Stimulated activated CD4-positive, alpha-beta T cell treated with anti-CD3 and anti-CD28 coated beads, Interleukin-1b, Interleukin-23, amount 100 ng/mL, for 1 hour (primary cell): Measurements from ENCODE around the gene UBE2C.

Source experiments
- DNase-seq, 2 donors: peaks; one replicate each; pipeline ENCODE4 v3.0.0-alpha.2; 2020; ENCODE audit warnings: low read depth in 2 of 2

UBE2C gene

DNA sequence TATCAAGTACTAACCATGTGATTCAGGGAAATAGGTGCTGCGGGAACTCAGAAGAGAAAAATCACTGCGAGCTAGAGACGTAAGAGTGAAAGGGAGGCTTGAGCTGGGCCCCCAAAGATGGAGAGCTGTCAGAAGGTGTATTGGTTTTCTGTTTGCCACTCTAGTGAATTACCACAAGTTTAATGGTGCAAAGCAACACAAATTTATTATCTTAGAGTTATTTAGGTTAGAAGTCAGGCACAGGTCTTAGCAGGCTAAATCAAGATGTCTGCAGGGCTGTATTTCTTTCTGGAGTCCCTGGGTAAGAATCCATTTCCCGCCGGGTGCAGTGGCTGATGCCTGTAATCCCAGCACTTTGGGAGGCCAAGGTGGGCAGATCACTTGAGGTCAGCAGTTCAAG is 47.5 kb downstream of the UBE2C start:
- no peak for DNase-seq

DNA sequence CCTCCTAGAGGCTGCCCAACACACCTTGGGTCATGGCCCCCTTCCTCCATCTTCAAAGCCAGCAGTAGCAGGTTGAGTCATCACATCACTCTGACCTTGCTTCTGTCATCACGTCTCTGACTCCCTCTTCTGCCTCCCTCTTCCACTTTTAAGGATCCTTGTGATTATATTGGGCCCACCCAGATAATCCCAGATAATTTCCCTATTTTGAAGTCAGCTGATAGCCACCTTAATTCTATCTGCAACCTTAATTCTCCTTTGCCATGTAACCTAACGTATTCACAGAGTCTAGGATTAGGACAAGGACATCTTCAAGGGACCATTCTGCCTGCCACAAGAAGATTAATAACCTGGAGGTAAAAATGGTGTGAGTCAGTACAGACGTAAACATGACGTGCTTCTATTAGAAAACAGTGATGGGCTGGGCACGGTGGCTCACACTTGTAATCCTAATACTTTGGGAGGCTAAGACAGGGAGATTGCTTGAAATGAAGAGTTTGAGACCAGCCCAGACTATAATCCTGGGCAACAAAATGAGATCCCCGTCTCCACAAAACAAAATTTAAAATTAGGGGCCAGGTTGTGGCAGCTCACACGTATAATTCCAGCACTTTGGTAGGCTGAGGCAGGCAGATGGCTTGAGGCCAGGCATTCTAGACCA is 48.2 kb downstream of the UBE2C start:
- no peak for DNase-seq

DNA sequence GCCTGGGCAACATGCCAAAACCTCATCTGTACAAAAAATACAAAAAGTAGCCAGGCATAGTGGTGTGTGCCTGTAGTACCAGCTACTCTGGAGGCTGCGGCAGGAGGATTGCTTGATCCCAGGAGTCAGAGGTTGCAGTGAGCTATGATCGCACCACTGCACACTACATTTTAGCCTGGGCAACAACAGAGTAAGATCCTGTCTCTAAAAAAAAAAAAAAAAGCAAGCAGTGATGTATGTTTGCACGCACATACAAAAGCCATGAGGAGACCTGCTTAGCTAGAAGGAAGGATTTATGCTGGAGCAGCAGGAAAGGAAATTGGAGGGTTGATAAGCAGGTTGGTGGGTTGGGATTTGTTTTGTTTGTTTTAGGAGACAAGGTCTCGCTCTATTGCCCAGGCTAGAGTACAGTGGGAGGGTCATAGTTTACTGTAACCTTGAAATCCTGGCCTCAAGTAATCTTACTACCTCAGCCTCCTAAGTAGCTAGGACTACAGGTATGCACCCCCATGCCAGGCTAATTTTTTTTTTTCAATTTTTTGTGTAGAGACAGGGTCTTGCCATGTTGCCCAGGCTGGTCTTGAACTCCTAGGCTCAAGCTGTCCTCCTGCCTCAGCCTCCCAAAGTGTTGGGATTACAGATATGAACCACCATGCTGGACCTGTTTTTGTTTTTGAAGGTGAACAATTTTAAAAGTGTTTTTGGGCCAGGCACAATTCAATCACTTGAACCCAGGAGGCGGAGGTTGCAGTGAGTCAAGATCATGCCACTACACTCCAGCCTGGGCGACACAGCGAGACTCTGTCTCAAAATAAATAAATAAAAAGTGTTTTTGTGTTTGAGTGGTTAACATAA is 49.0 kb downstream of the UBE2C start:
- DNase-seq, result no peak

DNA sequence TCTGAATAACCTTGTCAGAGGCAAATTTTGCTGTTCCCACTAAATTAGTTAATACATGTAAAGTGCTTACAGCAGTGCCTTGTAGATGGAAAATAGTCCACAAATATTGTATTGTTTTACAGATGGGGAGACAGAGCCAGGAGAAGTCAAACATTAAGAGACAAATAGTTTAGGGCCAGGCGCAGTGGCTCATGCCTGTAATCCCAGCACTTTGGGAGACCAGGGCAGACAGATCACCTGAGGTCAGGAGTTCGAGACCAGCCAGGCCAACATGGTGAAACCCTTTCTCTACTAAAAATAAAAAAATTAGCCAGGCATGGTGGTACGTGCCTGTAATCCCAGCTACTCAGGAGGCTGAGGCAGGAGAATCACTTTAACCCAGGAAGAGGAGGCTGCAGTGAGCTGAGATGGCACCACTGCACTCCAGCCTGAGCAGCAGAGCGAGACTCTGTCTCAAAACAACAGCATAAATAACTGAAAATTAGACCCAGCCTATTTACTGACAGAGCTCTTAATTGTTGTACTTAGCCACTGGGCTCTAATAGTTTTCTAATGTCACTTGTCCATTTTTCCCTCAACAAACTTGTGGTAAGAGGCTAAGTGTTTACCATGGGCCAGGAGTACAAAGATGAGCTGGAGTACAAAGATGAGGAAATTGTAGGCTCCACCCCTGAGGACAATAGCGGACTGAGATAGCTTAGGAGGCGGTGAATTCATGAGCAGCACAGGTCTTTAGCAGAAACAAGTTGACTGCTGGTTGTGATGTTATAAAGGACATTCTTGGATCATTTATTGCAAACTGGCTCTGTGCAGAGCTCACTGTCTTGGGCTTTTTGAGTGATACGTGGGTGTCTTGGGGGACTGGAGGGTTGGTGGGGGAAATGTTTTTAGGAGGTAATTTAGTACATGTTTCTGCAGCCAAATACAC is 51.4 kb downstream of the UBE2C start:
- DNase-seq, result no peak

DNA sequence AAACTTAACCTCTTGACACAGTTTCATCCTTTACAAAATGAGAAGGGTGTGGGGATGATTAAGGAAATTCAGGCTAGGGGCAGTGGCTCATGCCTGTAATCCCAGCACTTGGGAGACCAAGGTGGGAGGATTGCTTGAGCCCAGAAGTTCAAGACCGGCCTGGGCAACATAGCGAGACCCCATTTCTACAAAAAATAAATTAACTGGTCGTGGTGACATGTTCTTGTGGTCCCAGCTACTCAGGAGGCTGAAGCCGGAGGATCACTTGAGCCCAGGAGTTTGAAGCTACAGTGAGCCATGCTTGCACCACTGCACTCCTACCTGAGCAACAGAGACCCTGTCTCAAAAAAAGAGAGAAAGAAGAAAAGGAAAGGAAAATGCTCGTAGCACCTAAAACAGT is 54.0 kb downstream of the UBE2C start:
- no peak for DNase-seq
